Fibroblast of the aortic adventitia (primary cell): ENCODE results near the gene TICRR. TPM values are rescaled to one million over a fixed set of nuclear protein-coding genes. Genes with fewer than 3 reads are reported as not detected.

ENCODE experiments used
- DNase-seq: peaks from one replicate; pipeline ENCODE4 v3.0.0-alpha.2; 2010; ENCODE audit warnings: low read depth
- H3K4me3 ChIP-seq: 2 replicates; pipeline ENCODE4 v1.5.1; 2011; ENCODE audit warnings: low read depth, mild to moderate bottlenecking, control low read depth, low read length, moderate library complexity
- total RNA-seq: library from RNA; depleted of rRNA; stranded (reverse); fragments of >200 nt; gene quantifications from 2 replicates; pipeline ENCODE4 v1.2.3, GENCODE V29; 2012; ENCODE audit warnings: low replicate concordance
- TF ChIP-seq, protein P1 (sequence below): IDR thresholded peaks from 2 replicates; pipeline ENCODE4 v1.5.1; 2011; ENCODE audit warnings: mild to moderate bottlenecking, low read length, control low read depth, inconsistent platforms; ENCODE audit not compliant: insufficient read depth

Gene TICRR
- total RNA-seq, 1 donor, result 8.8 TPM

DNA sequence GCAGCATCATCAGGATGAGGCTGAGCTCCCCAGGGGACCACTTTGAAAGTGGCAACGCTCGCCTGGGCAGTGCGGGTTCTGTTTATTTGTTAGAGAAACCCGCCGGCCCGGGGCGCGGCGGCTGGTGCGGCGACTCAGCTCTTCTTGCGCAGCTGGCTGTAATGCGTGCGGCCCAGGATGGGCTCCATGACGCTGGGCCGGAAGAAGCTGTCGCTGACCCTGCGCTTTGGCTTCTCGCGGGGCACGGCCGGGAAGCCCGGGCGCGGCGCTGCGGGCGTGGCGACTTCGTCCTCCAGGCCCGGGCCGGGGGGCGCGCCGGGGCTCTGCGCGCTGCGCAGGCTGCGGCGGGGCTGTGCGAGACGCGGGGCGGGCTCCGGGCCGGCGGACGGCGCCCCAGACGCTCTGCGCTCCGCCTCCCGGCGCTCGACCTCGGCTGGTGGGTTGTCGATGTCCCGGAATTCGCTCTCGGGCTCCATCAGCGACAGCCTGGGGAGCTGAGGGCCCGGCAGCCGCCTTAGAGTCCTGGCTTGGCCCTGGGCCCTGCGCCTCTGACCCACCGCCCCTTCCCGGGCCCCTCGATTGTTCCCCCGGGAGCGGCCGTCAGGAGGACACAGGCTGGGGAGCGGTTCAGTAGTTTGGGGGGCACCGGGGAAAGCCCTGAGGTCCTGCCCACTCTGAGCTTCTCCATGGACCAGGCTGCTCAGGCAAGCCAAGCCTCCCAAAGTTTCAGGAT, 90.3 kb downstream of the TICRR start:
- H3K4me3 ChIP-seq, result peak overlapping the region; percentile 35
- TF ChIP-seq, protein P1, sequence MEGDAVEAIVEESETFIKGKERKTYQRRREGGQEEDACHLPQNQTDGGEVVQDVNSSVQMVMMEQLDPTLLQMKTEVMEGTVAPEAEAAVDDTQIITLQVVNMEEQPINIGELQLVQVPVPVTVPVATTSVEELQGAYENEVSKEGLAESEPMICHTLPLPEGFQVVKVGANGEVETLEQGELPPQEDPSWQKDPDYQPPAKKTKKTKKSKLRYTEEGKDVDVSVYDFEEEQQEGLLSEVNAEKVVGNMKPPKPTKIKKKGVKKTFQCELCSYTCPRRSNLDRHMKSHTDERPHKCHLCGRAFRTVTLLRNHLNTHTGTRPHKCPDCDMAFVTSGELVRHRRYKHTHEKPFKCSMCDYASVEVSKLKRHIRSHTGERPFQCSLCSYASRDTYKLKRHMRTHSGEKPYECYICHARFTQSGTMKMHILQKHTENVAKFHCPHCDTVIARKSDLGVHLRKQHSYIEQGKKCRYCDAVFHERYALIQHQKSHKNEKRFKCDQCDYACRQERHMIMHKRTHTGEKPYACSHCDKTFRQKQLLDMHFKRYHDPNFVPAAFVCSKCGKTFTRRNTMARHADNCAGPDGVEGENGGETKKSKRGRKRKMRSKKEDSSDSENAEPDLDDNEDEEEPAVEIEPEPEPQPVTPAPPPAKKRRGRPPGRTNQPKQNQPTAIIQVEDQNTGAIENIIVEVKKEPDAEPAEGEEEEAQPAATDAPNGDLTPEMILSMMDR, result no peak
- peak; percentile 53 for DNase-seq

DNA sequence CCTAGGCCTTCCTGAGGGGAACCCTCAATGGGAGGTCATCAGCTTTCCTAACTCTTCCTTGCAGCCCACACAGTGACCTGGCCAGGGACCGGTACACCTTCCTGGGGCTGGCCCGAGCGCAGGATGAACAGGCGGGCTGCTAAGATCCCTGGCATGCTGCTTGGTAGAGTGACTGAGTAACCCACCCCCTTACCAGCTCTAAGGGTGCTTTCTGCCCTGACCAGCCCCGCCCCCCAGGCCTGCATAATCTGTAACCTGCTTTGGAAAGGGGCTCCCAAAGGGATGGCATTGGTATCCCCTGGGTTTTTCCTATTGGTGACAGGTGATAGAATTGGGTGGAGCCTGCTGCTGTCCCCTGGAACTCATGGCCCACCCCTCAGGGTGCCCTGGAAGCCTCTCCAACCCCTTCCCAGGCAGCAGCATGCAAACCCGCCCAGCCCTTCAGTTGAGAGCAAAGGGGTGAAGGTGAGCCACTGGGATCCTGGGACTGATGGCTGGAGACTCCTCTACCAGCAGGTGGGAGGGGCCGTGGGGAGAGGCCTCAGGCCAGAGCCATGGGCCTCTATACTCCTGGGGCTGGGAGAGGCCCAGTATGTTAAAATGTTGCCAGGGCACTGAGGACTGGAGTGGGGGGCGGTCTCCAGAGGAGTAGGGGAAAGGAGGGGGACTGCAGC, 91.1 kb downstream of the TICRR start:
- no peak overlapping the region for H3K4me3 ChIP-seq
- TF ChIP-seq, protein P1, result no peak
- DNase-seq, result no peak

DNA sequence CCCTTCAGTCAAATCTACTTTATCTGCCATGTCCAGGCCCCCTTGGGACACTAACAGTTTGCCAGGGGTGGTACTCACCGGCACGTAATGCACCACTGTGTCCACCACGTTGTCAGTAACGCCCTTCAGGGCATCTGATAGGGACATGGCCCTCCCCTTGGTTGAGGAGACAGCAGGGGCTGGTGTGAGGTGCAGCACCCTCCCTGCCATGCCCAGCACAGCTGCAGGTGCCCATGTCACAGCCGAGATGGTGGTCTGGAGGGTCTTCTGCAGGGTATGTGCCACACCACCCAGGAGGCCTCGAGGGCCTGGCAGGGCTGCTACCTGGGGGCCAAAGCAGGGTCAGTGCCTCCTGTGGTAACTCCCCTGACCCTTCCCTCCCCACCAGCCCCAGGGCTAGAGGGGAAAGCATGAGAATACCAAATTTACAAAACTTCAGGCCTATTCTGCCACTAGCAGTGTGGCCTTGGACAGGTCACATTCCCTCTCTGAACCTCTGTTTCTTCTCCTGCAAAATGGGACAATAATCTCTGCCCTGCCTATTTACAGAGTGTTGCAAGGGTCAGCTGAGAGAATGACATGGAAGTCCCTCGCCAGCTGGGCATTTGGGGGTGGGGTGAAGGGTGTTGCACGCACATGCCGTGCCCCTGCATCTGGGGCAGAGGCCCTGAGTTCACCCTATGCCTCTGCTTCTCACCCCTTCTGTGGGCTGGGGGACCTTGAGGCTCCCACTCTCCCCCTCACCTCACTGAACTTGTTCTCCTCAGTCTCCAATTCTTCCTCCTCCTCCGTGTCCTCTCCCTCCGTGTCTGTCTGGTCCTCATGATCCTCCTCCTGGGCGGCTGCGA, 91.8 kb downstream of the TICRR start:
- DNase-seq, result no peak
- no peak overlapping the region for H3K4me3 ChIP-seq
- TF ChIP-seq, protein P1, result no peak

DNA sequence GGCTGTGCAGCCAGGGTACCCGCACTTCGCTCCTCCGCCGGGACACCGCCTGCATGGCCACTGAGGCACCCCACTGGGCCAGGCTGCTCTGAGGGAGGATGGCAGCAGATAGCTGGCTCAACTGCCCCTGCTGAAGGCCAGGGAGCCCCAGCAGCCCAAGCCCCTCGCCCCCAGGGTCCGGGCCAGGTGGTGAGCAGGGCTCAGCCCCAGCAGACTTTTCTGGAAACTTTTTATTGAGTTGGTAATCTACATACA, 92.4 kb downstream of the TICRR start:
- H3K4me3 ChIP-seq, result no peak overlapping the region
- TF ChIP-seq, protein P1, result no peak
- no peak for DNase-seq

DNA sequence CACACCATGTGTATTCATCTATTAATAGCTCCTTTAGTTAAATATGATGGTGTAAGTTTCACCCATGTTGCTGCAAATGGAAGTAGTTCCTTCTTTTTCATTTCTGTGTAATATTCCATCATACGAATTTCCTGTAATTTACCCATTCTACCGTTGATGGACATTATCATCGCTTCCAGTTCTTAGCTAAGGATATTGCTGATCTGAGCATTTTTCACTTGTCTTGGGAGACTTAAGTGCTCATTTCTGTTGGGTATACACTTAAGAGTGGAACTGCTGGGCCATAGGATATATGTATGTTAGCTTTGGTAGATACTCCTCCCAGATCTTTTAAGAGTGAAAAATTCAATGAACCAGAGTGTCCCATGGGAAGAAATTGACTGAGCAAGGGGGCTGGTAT, 92.9 kb downstream of the TICRR start:
- no peak overlapping the region for H3K4me3 ChIP-seq
- TF ChIP-seq, protein P1, result no peak
- DNase-seq, result no peak

DNA sequence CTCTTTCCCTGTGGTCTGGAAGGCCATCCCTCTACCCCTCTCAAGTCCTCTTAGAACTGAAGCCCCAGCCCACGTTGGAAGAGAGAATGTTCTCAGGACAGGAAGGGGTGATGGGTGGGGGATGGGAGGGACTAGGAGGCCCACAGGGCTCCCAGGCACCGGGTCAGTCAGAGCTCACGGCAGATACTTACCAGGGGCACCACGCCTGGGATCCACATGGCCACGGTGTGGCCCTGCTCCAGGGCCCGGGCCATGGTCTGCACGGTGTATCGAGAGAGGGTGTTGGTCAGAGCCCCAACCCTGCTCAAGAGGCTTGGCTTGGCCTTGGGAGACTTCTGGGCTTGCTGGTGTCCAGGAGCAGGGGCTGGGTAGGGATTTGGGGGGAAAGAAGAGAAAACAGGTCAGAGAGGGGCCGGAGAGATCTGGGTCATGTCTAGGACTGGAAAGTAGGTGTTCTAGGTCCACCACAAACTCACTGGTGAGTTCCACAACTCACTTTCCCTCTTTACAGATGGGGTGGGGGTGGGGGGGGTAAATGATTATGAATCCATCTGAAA, 94.1 kb downstream of the TICRR start:
- TF ChIP-seq, protein P1, result no peak
- H3K4me3 ChIP-seq, result no peak overlapping the region
- DNase-seq, result no peak
